ENCODE results near the gene LRP1B.

The LRP1B gene

GRCh38 chr2:140862181-140862580 is 1268.6 kb downstream of the LRP1B start:
- DNase-seq, result no peak

DNA sequence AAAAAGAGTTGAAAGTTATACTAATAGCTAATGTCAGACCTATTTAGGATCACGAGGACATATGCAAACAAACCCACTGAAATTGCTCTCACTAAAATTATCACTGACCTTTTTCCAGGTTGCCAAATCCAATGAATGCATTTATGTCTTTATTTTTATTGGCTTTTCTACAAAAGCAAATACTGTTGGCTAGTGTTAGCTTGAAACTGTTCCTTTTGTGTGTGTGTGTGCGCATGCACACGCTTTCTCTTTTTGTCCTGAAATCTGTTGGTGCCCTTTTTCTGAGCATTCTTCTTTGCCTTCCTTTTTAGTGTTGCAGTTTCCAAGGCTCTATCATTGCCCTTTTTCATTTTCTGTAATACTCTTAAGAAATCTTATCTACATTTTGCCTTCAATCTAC is 1269.2 kb downstream of the LRP1B start:
- DNase-seq, result no peak

DNA sequence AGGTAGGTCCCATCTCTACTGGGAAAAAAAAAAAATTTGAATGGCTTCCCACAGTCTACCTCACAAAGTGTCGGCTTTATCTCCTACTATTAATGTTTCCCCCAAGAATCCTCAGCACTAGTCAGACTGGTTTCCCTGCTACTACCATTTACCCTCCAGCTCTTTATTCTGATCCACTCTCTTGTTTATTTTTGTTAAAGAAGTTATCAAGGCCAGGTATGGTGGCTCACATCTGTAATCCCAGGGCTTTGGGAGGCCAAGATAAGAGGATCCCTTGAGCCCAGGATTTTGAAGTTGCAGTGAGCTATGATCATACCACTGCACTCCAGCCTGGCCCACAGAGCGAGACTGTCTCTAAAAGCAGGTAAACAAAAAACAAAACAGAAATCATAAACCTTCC is 1275.3 kb downstream of the LRP1B start:
- DNase-seq, result no peak

GRCh38 chr2:140851258-140851981 is 1279.4 kb downstream of the LRP1B start:
- DNase-seq, result no peak

DNA sequence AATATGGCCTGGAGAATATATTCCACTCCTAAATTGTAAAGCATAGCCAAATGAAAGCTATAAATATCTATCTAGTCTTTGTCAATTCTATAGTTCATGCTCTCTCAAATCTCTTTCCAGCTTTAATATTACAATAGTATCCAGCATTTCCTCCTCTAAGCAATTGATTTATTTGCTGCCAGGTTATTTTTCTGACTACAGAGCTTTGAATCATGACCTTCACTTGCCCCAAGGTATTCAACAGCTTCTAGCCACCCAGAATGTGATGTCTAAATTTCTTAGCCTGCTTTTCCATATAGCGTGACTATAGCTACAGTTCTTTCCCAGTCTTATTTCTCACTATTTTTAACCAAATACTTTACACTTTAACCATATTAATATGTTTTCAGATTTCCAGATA is 1287.6 kb downstream of the LRP1B start:
- no peak for DNase-seq

GRCh38 chr2:140842110-140842509 is 1288.7 kb downstream of the LRP1B start:
- DNase-seq, result no peak

DNA sequence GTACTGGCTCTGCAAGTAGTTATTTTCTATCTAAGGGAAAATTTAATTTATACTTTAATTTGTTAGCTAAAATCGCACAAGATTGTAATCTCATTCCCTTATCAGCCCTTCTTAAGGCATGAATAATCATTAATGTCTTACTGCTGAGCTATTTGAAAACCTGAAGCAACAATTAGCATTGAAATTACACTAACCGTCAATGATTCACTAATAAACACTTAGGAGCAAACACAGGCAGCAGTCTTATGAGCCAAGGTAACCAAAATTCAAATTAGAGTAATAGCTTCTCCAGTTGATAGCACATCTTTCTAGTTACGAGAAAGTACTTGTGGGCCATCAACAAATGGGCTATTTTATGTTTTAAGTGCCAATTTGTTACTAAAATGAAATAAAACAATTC is 1289.7 kb downstream of the LRP1B start:
- DNase-seq, result no peak

DNA sequence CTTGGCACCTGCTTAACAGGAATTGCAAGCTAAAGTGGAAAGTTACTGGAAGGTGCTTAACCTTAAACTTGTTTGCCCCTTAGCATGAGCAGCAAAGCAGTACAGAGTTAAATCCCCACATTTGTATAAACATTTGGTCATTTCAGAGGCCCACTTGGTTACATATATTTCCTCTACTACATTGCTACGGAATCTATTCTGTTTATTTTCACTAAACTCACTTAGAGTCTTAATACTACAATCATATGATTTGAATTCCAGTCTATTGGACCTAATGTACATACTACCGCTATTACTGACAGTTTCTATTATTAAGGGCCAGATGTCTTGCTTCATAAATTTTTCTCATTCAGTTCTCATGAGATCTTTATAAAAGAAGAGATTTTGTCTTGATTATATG is 1294.0 kb downstream of the LRP1B start:
- DNase-seq, result no peak

DNA sequence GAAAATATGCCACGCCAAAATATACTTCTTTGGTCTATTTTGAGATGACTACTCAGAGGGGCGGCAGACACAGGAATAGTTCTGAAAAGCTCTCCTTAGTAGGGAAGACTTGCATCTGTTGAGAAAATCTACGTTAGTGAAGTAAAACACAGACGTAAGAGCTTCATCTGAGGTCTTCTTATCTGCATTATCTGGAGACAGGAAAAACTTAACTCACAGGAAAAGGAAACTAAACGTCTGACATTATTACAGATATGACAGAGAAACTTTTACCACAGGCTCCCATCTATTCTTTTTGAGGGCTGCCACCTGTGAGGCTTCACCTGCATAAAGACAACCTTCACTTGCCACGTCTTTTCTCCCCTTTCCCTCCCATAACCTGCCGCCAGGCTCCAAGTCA is 1295.7 kb downstream of the LRP1B start:
- DNase-seq, result no peak

DNA sequence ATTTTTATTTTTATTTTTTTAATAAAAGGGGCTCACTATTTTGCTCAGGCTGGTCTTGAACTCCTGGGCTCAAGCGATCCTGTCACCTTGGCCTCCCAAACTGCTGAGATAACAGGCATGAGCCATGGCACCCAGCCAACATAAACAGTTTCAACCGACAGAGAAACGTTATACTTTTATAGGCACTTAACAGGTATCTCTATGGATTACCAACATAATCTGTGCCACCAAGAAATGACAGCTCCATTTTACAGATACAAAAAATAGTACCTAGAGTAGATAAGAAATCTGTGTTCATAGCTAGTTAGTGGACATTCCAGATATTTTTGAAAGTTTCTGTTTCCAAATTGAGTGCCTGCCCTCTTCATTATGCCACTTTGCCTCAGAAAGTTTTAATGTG is 1316.7 kb downstream of the LRP1B start:
- DNase-seq, result no peak

DNA sequence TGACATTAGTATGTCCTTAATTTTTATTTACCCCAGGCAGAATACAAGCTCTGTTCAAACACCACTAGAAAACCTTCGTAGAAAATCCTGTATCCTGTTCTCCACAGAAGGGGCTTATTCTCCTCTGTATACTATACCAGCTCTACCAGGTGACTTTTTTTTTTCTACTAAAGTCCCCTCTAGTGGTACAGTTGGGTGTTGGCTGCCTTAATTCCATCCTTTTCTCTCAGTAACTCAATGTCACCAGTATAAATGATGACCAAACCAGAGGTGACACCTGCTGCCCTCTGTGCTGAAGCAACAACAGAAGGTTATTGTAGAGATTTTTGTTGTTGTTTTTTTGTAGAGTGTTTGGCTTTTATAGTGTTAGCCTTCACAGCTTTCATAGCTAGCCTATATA is 1322.0 kb downstream of the LRP1B start:
- no peak for DNase-seq

- no peak for DNase-seq
These were observed 1322.6 kb downstream of the LRP1B start for GRCh38 chr2:140808211-140808610.

DNA sequence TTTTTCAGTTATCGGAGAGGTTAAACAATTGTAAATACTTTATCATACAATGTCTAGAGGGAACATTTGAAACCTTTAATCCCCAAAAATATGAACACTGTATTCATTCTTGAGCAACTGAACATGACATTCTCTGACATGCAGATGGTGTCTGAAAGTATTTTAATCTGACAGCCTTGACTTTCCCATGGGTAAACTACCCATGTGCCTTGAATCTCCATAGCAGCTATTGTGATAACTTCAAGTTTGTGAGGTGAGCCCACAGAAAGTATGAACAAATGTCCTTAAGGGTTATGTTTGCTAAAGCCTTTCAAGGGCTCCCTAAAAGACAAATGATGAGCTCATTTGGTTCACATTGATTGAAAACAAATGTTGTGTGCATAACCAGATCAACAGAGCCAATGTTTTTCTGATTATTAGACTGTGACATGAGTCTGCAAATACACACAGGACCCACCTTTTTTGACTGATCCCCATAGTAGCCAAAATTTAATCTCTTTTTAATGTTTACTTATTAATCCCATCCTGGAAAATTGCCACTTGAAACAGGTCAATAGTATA is 1326.0 kb downstream of the LRP1B start:
- DNase-seq, result no peak

DNA sequence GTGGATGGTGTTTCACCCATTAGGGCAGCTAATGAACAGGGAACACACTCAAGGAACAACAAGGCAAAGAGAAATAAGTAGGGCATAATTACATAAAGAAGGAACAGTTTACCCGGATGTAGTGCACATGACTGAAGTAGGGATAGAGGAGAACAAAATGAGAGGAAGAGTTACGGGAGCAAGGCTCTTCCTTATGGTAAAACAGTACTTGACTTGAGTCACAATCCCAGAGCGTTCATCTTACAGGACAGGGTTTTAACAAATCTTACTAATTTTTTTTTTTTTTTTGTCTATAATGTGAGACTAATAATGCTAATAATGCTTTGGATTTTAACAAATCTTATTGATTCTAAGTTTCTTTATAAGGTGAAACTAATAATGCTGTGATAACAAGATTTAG is 1329.5 kb downstream of the LRP1B start:
- DNase-seq, result no peak

DNA sequence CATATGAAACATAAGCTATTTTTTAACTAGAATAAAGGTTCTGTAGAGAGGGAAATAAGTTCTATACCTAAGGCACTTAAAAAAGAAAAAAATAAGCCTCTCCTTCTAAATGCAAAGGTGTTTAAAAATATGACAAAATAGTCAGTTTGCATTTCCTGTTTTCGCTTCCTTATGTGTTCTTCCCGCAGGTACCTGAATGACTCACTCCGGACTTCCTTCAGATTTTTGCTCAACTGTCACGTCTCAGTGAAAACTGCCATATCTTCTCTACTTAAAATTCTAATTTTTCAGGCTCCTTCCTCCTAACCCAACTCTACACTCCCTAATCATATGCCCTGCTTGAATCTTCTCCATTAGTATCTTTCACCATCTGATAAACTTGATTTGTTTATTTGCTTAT is 1333.1 kb downstream of the LRP1B start:
- DNase-seq, result no peak

DNA sequence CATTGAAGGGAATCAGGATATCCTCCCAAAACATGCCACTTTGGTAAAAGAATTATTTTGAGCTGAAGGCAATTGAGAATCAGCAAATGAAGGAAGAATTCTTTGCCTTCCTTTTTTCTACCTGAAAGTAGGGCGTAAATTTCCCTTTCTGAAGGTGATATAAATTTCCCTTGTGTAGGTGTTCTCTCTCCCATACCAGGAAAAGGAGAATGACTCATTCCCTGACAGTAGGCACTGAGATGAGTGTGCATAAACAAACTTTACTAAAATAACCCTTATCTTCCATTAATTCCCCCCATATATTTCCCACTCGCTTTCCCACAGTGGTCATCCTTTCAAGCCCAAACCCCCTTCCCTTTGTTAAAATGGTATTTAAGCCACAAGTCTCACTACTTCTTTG is 1339.0 kb downstream of the LRP1B start:
- no peak for DNase-seq

GRCh38 chr2:140786585-140786984 is 1344.2 kb downstream of the LRP1B start:
- no peak for DNase-seq

DNA sequence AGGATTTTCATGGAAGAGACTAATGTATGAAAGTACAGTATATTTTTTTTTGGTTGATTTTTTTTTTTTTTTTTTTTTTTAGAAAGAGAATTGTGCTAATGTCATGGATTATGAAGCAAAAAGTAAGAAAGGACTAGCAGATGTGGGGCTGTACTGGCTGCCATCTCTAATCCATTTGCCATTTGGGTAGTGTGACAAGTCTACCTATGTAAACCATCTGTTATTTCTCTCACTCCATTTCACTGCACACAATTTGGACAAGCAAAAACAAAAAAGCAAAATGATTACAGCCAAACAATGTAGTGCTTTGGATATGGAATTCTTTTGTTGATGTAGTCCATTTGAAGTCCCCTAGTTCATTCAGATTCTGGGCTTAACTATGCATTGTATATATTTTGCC is 1355.4 kb downstream of the LRP1B start:
- no peak for DNase-seq

DNA sequence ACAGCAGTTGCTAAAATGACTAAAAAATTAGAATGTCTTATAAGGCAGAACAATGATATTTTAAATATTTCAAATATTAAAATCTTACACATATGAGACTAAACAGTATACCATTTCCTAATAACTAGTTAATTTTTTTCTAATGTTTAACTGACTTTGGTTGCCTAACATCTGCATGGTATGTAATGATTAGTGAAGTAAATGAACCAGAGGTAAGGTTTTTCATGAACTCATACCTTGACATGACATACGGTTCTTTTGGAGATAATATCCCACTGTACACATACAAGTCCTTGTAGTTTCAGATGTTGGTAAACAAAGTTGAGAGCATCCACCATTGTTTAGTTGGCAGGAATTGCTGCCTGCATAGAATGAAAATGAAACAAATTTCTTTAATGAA is 1360.2 kb downstream of the LRP1B start:
- DNase-seq, result no peak

DNA sequence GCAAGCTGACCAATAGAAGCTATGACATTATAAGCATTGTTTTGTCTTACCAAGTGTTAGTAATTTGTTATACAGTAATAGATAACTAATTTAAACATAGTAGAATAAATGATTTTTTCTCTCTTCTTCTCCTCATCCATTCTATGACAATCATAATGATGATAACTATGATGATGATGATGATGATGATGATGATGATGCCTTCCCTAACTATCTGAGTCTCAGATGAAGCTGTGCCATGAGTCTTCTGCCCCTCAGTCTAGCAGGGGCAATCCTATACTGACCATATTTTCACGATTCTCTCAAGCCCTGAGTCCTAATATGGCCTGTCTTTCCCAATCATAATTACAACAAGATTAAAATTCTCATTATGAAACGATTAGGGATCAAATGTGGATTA is 1369.0 kb downstream of the LRP1B start:
- no peak for DNase-seq

- DNase-seq, result no peak
These were observed 1371.2 kb downstream of the LRP1B start for GRCh38 chr2:140759426-140760156.

DNA sequence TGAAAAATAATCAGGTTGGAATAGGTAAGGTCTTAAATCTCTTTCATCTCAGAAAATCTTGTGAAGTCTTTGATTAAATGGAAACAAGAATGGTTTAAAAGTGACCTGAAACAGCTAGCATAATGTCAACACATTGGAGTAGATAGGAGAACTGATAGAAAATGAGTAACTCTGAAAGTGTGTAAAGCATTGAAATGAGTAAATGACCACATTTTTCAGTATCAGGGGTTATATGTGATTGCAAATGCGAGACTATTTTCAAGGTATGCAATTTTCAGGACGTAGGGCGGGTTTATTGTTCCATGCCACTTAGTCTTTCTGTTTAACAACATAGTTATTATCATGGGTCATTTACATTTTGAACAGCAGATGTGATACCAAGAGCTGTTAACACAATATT is 1383.2 kb downstream of the LRP1B start:
- DNase-seq, result no peak

DNA sequence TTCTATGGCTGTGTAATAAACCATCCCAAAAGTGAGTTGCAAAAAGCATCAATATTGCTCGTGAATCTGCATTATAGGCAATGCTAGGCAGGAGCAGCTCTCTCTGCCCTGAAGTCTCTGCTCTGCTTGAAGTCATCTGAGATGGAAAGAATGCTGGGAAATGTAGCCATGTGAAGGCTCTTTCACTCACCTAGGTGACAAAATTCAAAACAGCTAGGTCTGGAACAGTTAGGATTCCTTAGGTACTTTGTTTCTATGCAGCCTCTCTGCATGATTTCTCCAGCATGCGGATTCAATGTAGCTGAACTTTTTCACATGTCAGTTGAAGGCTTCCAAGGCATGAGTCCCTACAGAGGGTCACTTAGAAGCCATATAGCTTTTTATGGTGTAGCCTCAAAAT is 1383.7 kb downstream of the LRP1B start:
- DNase-seq, result no peak

DNA sequence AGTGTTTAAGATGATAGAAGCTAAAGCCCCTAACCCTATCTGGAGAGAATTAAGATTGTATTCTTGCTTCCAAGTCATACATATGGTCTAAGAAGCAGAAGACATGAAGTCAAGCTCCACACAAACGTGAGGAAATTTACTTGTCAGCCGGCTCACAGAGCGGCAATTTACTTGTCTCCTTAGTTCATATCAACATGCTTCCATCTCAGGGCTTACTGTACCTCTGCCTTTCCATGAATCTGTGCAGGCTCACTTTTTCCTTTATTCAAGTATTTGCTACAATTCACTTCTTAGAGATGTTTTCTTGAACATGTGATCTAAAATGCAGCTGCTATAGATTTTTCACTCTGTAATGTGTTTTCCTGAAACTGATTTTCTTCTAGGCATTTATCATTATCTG is 1386.4 kb downstream of the LRP1B start:
- DNase-seq, result no peak

GRCh38 chr2:140737006-140737405 is 1393.8 kb downstream of the LRP1B start:
- no peak for DNase-seq
